SH-SY5Y (cell line): ENCODE measurements around the gene PLK4.

Experiments used
- GATA2 ChIP-seq: IDR thresholded peaks from 2 replicates; pipeline ENCODE4 v1.6.1; 2011; ENCODE audit warnings: mild to moderate bottlenecking, low read depth, low read length
- GATA3 ChIP-seq: IDR thresholded peaks from 2 replicates; pipeline ENCODE4 v1.6.1; 2011; ENCODE audit warnings: low read depth, mild to moderate bottlenecking, low read length, moderate library complexity

The PLK4 gene

GRCh38 chr4:127880763-127881562, at the start of gene PLK4:
PLK4 (plus strand) TSS chr4:127880893; CDS start chr4:127881135, 242 bp downstream.
- no peak for TF ChIP-seq GATA3
- no peak for TF ChIP-seq GATA2

GRCh38 chr4:127832585-127832984, 48.1 kb upstream of the PLK4 start:
- TF ChIP-seq GATA2, result no peak
- no peak for TF ChIP-seq GATA3

GRCh38 chr4:127843704-127844600, 36.7 kb upstream of the PLK4 start:
- no peak for TF ChIP-seq GATA2
- no peak for TF ChIP-seq GATA3

GRCh38 chr4:127844601-127845116, 36.0 kb upstream of the PLK4 start:
- TF ChIP-seq GATA2 (no peak), GATA3 (no peak)

DNA sequence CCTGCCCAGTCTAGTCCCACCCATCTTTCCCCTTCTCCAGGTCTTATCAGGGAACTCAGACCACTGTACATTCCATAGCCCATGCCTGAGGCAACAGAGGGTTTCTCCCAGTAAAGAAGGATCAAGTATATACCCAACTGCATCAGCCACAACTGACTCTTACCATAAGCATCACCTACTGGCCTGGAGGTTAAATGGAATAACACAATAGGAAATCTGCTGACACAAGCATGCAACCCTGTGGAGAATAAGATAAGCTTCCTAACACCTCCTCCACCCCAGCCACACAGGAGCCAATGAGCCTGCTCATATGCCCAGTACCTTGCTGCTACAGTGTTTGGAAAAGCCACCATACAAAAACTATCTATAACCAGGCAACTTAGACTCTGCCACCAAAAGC, 34.6 kb upstream of the PLK4 start:
- no peak for TF ChIP-seq GATA2
- no peak for TF ChIP-seq GATA3

DNA sequence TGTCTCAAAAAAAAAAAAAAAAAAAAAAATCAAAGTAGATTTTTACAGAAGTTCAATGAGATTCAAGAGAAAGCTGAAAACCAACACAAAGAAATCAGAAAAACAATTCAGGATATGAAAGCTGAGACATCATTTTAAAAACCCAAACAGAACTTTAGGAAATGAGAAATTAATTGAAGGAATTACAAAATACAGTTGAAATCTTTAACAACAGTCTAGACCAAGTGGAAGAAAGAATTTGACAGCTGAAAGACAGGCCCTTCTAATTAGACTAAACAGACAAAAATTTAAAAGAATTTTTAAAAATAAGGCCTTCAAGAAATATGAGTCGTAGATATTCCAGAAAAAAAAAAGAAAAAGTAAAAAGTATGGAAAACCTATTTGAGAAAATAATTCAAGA, 33.9 kb upstream of the PLK4 start:
- no peak for TF ChIP-seq GATA2
- TF ChIP-seq GATA3, result no peak

DNA sequence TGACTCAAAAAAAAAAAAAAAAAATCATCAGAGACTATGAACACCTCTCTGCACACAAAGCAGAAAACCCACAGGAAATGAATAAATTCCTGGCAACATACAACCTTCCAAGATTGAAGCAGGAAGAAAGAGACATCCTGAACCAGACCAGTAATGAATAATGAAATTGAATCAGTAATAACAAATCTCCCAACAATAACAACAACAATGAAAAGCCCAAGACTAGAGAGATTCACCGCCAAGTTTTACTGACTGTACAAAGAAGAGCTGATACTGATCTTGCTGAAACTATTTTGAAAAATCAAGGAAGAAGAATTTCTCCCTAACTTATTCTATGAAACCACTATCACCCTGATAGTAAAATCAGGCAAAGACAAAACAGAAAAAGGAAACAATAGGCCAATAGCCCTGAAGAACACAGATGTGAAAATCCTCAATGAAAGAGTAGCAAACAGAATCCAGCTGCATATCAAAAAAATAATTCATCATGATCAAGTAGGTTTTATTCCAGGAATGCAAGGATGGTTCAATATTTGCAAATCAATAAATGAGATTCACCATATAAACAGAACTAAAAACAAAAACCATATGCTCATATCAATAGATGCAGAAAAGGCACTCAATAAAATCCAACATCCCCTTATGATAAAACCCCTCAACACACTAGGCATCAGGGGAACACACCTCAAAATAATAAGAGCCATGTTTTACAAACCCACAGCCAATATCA, 31.0 kb upstream of the PLK4 start:
- TF ChIP-seq GATA2 (no peak), GATA3 (no peak)

GRCh38 chr4:127852661-127853060, 28.0 kb upstream of the PLK4 start:
- TF ChIP-seq GATA2 (no peak), GATA3 (no peak)

- TF ChIP-seq GATA3 (no peak), GATA2 (no peak)
Observed at GRCh38 chr4:127856196-127856812, 24.4 kb upstream of the PLK4 start.

GRCh38 chr4:127856813-127857447, 23.8 kb upstream of the PLK4 start:
- TF ChIP-seq GATA3 (no peak), GATA2 (no peak)

DNA sequence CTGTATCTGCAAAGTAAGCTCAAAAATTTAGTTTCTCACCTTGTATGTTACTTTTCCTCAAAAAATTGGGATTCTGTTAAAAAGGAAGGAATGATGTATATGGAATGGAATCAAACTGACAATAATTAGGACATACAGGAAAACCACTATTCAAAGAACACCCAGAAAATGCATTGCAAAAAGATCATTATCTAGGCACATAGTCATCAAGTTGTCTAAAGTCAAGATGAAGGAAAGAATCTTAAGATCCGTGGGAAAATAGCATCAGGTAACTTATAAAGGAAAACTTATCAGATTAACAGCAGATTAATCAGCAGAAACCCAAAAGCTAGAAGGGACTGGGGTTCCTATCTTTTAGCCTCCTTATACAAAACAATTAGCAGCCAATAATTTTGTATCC, 23.1 kb upstream of the PLK4 start:
- TF ChIP-seq GATA2, result no peak
- no peak for TF ChIP-seq GATA3

DNA sequence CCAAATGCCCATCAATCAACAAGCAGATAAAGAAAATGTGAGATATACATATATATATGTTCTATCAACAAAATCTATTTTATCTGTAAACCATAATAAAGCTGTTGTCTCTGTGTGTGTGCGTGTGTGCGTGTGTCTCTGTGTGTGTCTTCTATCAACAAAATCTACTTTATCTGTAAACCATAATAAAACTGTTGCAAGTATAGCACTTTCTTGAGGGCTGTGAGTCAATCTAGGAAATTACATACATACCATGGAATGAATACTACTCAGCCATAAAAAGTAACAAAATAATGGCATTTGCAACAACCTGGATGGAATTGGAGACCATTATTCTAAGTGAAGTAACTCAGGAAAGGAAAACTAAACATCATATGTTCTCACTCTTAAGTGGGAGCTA, 12.5 kb upstream of the PLK4 start:
- TF ChIP-seq GATA3 (no peak), GATA2 (no peak)

- TF ChIP-seq GATA2 (no peak), GATA3 (no peak)
Observed at GRCh38 chr4:127870281-127870680, 10.4 kb upstream of the PLK4 start.

- TF ChIP-seq GATA3, result no peak
Observed at GRCh38 chr4:127870688-127871087, 10.0 kb upstream of the PLK4 start.
